Measurements from ENCODE around the gene DPP6. TPM values are rescaled to one million over a fixed set of nuclear protein-coding genes. Genes with fewer than 3 reads are reported as not detected.

Gene DPP6
- total and polyA plus RNA-seq, 4 experiments from 2014 or later: not detected

- intact Hi-C loops (cut with micrococcal nuclease): no loop called here
- no peaks in the 10 kb centered on the region for H3K36me3 ChIP-seq (ENCODE audit: insufficient read depth, low read length)
- no peaks in the 10 kb centered on the region for H3K4me1 Mint-ChIP-seq
- no peak overlapping the region for H3K27ac ChIP-seq (ENCODE audit: low read depth, low read length)
- POLR2A ChIA-PET (ENCODE audit: partially characterized antibody): no interaction called here
- no peak overlapping the region for H3K4me3 Mint-ChIP-seq
- no peaks in the 10 kb centered on the region for H3K36me3 Mint-ChIP-seq
- no peak overlapping the region for H3K27ac Mint-ChIP-seq
- peaks cover 0 to 3% (median 0%) of the 10 kb centered on the region in 8 donors for H3K9me3 Mint-ChIP-seq
- no peak for DNase-seq
- no peak overlapping the region for H3K4me3 ChIP-seq (ENCODE audit: low read length in 2 of 2)
- no peaks in the 10 kb centered on the region for H3K4me1 ChIP-seq (ENCODE audit: insufficient read depth, low read length)
- H3K9me3 ChIP-seq (ENCODE audit: control insufficient read depth in 1 of 2, low read length in 2 of 2): no peaks in the 10 kb centered on the region
- CTCF ChIA-PET (ENCODE audit: partially characterized antibody): no interaction called here
- peaks cover 2 to 3% of the 10 kb centered on the region in 2 donors for H3K27me3 Mint-ChIP-seq
- no peaks in the 10 kb centered on the region for H3K27me3 ChIP-seq (ENCODE audit: insufficient read depth, low read length)
These were observed 752.3 kb downstream of the DPP6 start for GRCh38 chr7:154804449-154804848.

DNA sequence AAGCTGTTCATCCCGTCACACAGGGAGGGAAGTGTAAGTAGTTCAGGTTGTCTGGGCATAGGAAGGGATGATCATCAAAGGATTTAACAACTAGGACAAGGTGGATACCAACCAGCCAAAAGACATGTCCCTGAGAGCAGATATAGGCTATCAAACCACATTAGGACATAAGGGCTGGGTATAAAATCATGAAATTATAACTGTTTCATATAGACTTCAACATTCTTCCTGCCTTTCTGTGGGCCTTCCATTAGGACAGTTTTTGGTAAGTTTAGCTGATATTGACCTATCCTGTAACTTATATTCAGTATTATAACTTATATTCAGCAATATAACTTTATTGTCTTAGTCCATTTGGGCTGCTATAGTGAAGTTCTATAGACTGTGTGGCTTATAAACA is 759.8 kb downstream of the DPP6 start:
- no peak for DNase-seq
- no peak overlapping the region for H3K27ac ChIP-seq (ENCODE audit: low read depth, low read length)
- Mint-ChIP-seq H3K36me3 (no peaks in the 10 kb centered on the region), H3K4me1 (no peaks in the 10 kb centered on the region), H3K27ac (no peak overlapping the region), H3K4me3 (no peak overlapping the region), H3K27me3 (peaks cover 3 to 4% of the 10 kb centered on the region in 2 donors), H3K9me3 (peaks cover 0 to 38% (median 15%) of the 10 kb centered on the region in 8 donors)
- H3K4me1 ChIP-seq (ENCODE audit: insufficient read depth, low read length): no peaks in the 10 kb centered on the region
- H3K9me3 ChIP-seq (ENCODE audit: control insufficient read depth in 1 of 2, low read length in 2 of 2): no peaks in the 10 kb centered on the region
- H3K27me3 ChIP-seq (ENCODE audit: insufficient read depth, low read length): no peaks in the 10 kb centered on the region
- intact Hi-C loops (cut with micrococcal nuclease): no loop called here
- H3K36me3 ChIP-seq (ENCODE audit: insufficient read depth, low read length): no peaks in the 10 kb centered on the region
- no peak overlapping the region for H3K4me3 ChIP-seq (ENCODE audit: low read length in 2 of 2)
- POLR2A ChIA-PET (ENCODE audit: partially characterized antibody): no interaction called here
- CTCF ChIA-PET (ENCODE audit: partially characterized antibody): no interaction called here

DNA sequence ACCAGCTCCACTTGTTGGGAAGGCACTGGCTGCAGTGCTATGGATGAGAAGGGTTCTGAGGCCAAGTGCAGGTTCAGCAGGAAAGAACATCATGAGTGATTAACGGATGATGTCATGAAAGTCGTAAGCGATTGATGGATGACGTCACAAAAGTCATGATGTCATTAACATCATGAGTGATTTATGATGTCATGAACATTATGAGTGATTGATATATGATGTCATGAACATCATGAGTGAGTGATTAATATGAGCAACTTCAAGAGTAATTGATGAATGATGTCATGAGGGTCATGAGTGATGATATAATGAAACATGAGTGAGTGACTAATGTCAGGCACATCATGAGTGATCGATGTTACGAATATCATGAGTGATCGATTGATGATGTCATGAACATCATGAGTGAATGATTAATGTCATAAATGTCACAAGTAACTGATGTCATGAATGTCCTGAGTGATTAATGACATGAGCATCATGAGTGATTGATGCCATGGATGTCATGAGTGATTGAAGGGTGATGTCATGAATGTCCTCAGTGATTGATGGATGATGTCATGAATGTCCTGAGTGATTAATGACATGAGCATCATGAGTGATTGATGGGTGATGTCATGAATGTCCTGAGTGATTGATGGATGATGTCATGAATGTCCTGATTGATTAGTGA is 765.2 kb downstream of the DPP6 start:
- intact Hi-C loops (cut with micrococcal nuclease): no loop called here
- H3K4me3 ChIP-seq (ENCODE audit: low read length in 2 of 2): no peak overlapping the region
- no peak for DNase-seq
- H3K27ac ChIP-seq (ENCODE audit: low read depth, low read length): no peak overlapping the region
- H3K9me3 Mint-ChIP-seq: peaks cover 0 to 15% (median 9%) of the 10 kb centered on the region in 8 donors
- H3K27ac Mint-ChIP-seq: no peak overlapping the region
- H3K4me3 Mint-ChIP-seq: no peak overlapping the region
- CTCF ChIA-PET (ENCODE audit: partially characterized antibody): no interaction called here
- peaks cover 6 to 7% of the 10 kb centered on the region in 2 donors for H3K27me3 Mint-ChIP-seq
- no peaks in the 10 kb centered on the region for H3K9me3 ChIP-seq (ENCODE audit: control insufficient read depth in 1 of 2, low read length in 2 of 2)
- POLR2A ChIA-PET (ENCODE audit: partially characterized antibody): no interaction called here
- H3K4me1 Mint-ChIP-seq: no peaks in the 10 kb centered on the region
- no peaks in the 10 kb centered on the region for H3K27me3 ChIP-seq (ENCODE audit: insufficient read depth, low read length)
- no peaks in the 10 kb centered on the region for H3K36me3 ChIP-seq (ENCODE audit: insufficient read depth, low read length)
- H3K4me1 ChIP-seq (ENCODE audit: insufficient read depth, low read length): no peaks in the 10 kb centered on the region
- no peaks in the 10 kb centered on the region for H3K36me3 Mint-ChIP-seq

GRCh38 chr7:154827007-154827406 is 774.8 kb downstream of the DPP6 start:
- Histone ChIP-seq H3K4me3 (ENCODE audit: low read length in 2 of 2) (no peak overlapping the region), H3K27me3 (ENCODE audit: insufficient read depth, low read length) (no peaks in the 10 kb centered on the region), H3K36me3 (ENCODE audit: insufficient read depth, low read length) (no peaks in the 10 kb centered on the region), H3K4me1 (ENCODE audit: insufficient read depth, low read length) (no peaks in the 10 kb centered on the region), H3K27ac (ENCODE audit: low read depth, low read length) (no peak overlapping the region), H3K9me3 (ENCODE audit: control insufficient read depth in 1 of 2, low read length in 2 of 2) (no peaks in the 10 kb centered on the region)
- Mint-ChIP-seq H3K27ac (no peak overlapping the region), H3K4me3 (no peak overlapping the region), H3K36me3 (no peaks in the 10 kb centered on the region), H3K9me3 (peaks cover 0 to 4% (median 0%) of the 10 kb centered on the region in 8 donors), H3K27me3 (peaks cover 2 to 4% of the 10 kb centered on the region in 2 donors), H3K4me1 (no peaks in the 10 kb centered on the region)
- no peak for DNase-seq
- CTCF ChIA-PET (ENCODE audit: partially characterized antibody): no interaction called here
- intact Hi-C loops (cut with micrococcal nuclease): no loop called here
- POLR2A ChIA-PET (ENCODE audit: partially characterized antibody): no interaction called here

DNA sequence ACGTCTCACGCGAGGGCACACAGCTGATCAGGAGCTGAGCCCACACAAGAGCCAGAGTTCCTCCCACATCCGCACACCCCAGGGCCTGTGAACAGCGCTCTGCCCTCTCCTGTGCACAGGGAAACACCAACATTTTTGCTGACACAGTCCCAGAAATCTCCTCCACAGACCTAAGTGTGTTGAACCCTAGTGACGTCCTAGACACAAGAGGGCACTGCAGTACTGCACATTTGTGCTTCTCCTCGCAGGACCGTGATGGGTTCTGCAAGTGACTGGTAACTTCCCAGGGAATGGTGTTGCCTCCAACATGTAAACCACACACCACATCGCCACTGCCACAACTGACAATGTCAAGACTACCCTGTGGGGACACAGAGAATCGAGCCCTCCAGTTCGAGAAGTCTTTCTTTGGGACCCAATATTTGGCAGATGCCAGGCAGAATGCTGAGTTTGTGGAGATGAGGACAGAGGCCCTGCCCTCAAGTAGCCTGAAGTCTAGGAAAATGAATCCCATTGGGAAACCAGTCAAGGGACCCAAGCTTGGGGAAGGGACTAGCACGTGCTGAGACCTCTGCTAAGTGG is 780.5 kb downstream of the DPP6 start:
- CTCF ChIA-PET (ENCODE audit: partially characterized antibody): no interaction called here
- no peaks in the 10 kb centered on the region for H3K27me3 ChIP-seq (ENCODE audit: insufficient read depth, low read length)
- no peak overlapping the region for H3K27ac Mint-ChIP-seq
- H3K9me3 ChIP-seq (ENCODE audit: control insufficient read depth in 1 of 2, low read length in 2 of 2): no peaks in the 10 kb centered on the region
- intact Hi-C loops (cut with micrococcal nuclease): no loop called here
- H3K4me1 Mint-ChIP-seq: no peaks in the 10 kb centered on the region
- no peak overlapping the region for H3K4me3 Mint-ChIP-seq
- no peak overlapping the region for H3K4me3 ChIP-seq (ENCODE audit: low read length in 2 of 2)
- POLR2A ChIA-PET (ENCODE audit: partially characterized antibody): no interaction called here
- no peak for DNase-seq
- H3K36me3 ChIP-seq (ENCODE audit: insufficient read depth, low read length): no peaks in the 10 kb centered on the region
- H3K9me3 Mint-ChIP-seq: peaks cover 0 to 3% (median 0%) of the 10 kb centered on the region in 8 donors
- H3K27ac ChIP-seq (ENCODE audit: low read depth, low read length): no peak overlapping the region
- H3K36me3 Mint-ChIP-seq: no peaks in the 10 kb centered on the region
- peaks cover 1 to 4% of the 10 kb centered on the region in 2 donors for H3K27me3 Mint-ChIP-seq
- no peaks in the 10 kb centered on the region for H3K4me1 ChIP-seq (ENCODE audit: insufficient read depth, low read length)

- POLR2A ChIA-PET (ENCODE audit: partially characterized antibody): no interaction called here
- H3K27ac ChIP-seq (ENCODE audit: low read depth, low read length): no peak overlapping the region
- H3K4me1 Mint-ChIP-seq: no peaks in the 10 kb centered on the region
- no peaks in the 10 kb centered on the region for H3K9me3 Mint-ChIP-seq
- intact Hi-C loops (cut with micrococcal nuclease): no loop called here
- H3K4me3 ChIP-seq (ENCODE audit: low read length in 2 of 2): no peak overlapping the region
- no peak overlapping the region for H3K4me3 Mint-ChIP-seq
- no peaks in the 10 kb centered on the region for H3K36me3 Mint-ChIP-seq
- H3K9me3 ChIP-seq (ENCODE audit: control insufficient read depth in 1 of 2, low read length in 2 of 2): no peaks in the 10 kb centered on the region
- no peaks in the 10 kb centered on the region for H3K27me3 ChIP-seq (ENCODE audit: insufficient read depth, low read length)
- H3K27ac Mint-ChIP-seq: no peak overlapping the region
- DNase-seq: no peak
- no peaks in the 10 kb centered on the region for H3K36me3 ChIP-seq (ENCODE audit: insufficient read depth, low read length)
- CTCF ChIA-PET (ENCODE audit: partially characterized antibody): interaction anchor here (1.2 kb wide), 1 partner anchor 11 kb away, joined by 3 read pairs; no protein-coding TSS in a partner anchor
- peaks cover 2 to 12% of the 10 kb centered on the region in 2 donors for H3K27me3 Mint-ChIP-seq
- H3K4me1 ChIP-seq (ENCODE audit: insufficient read depth, low read length): no peaks in the 10 kb centered on the region
These were observed 783.8 kb downstream of the DPP6 start for GRCh38 chr7:154836021-154836448.

GRCh38 chr7:154837087-154837486 is 784.9 kb downstream of the DPP6 start:
- Histone ChIP-seq H3K4me1 (ENCODE audit: insufficient read depth, low read length) (no peaks in the 10 kb centered on the region), H3K27ac (ENCODE audit: low read depth, low read length) (no peak overlapping the region), H3K9me3 (ENCODE audit: control insufficient read depth in 1 of 2, low read length in 2 of 2) (no peaks in the 10 kb centered on the region), H3K36me3 (ENCODE audit: insufficient read depth, low read length) (no peaks in the 10 kb centered on the region), H3K4me3 (ENCODE audit: low read length in 2 of 2) (no peak overlapping the region), H3K27me3 (ENCODE audit: insufficient read depth, low read length) (no peaks in the 10 kb centered on the region)
- intact Hi-C loops (cut with micrococcal nuclease): no loop called here
- Mint-ChIP-seq H3K27me3 (peaks cover 2 to 14% of the 10 kb centered on the region in 2 donors), H3K36me3 (no peaks in the 10 kb centered on the region), H3K9me3 (no peaks in the 10 kb centered on the region), H3K27ac (no peak overlapping the region), H3K4me3 (no peak overlapping the region), H3K4me1 (no peaks in the 10 kb centered on the region)
- no peak for DNase-seq
- ChIA-PET POLR2A (ENCODE audit: partially characterized antibody) (no interaction called here), CTCF (ENCODE audit: partially characterized antibody) (no interaction called here)

Measured in CD4-positive, alpha-beta memory T cell (primary cell).